HEK293 (cell line): ENCODE data around the gene XPR1.

Experiments
- CTCF ChIA-PET: fragments of 350-600 bp; formaldehyde crosslinking; extraction: SDS; loops from one replicate; lab custom pipeline; 2021; ENCODE audit warnings: antibody characterized with exemption; lab: Yijun Ruan, JAX
- POLR2A ChIA-PET: fragments of 300-600 bp; formaldehyde crosslinking; extraction: SDS; loops from one replicate; lab custom pipeline; 2020; ENCODE audit warnings: antibody characterized with exemption, inconsistent platforms; lab: Yijun Ruan, JAX
- H3K27ac ChIP-seq: fragments of 200-500 bp; sonication (Bioruptor generic); 2 replicates; pipeline ENCODE4 v1.5.1; 2014; ENCODE audit warnings: low read depth, low read length, control low read depth, inconsistent platforms; ENCODE audit errors: extremely low read depth
- H3K36me3 ChIP-seq, 2 experiments: fragments of 200-500 bp in 1 of 2; sonication (Bioruptor generic) in 1 of 2; 1 replicate in 1 of 2; 2 replicates in 1 of 2; pipeline ENCODE4 v1.5.1; 2014 to 2017; ENCODE audit warnings: inconsistent platforms in 2 of 2, low read length in 2 of 2; ENCODE audit not compliant: control insufficient read depth in 2 of 2, insufficient read depth in 1 of 2
- H3K4me1 ChIP-seq: fragments of 200-500 bp; sonication (Bioruptor generic); 2 replicates; pipeline ENCODE4 v1.5.1; 2014; ENCODE audit warnings: mild to moderate bottlenecking, low read length, inconsistent platforms; ENCODE audit not compliant: control insufficient read depth, insufficient read depth
- H3K4me3 ChIP-seq: 2 replicates; pipeline ENCODE4 v1.5.1; 2011; ENCODE audit warnings: low read depth, mild to moderate bottlenecking, control low read depth, low read length, moderate library complexity
- H3K9me3 ChIP-seq: fragments of 200-500 bp; sonication (Bioruptor generic); 2 replicates; pipeline ENCODE4 v1.5.1; 2014; ENCODE audit warnings: low read depth, low read length, inconsistent platforms; ENCODE audit not compliant: control insufficient read depth, insufficient read depth
- GFI1B ChIP-seq: fragments of 450-650 bp; formaldehyde crosslinking; IDR thresholded peaks from 2 replicates; pipeline ENCODE4 v1.5.1; 2016; ENCODE audit warnings: missing biosample characterization, missing genetic modification characterization
- KLF10 ChIP-seq: fragments of 450-650 bp; IDR thresholded peaks from 2 replicates; pipeline ENCODE4 v1.5.1; 2018; ENCODE audit warnings: missing biosample characterization, mild to moderate bottlenecking, missing genetic modification characterization
- KLF17 ChIP-seq: fragments of 450-650 bp; formaldehyde crosslinking; IDR thresholded peaks from 2 replicates; pipeline ENCODE4 v1.5.1; 2016; ENCODE audit warnings: missing biosample characterization, missing genetic modification characterization
- MYNN ChIP-seq: fragments of 450-650 bp; formaldehyde crosslinking; IDR thresholded peaks from 2 replicates; pipeline ENCODE4 v1.5.1; 2016; ENCODE audit warnings: missing biosample characterization, missing genetic modification characterization, borderline replicate concordance
- MZF1 ChIP-seq: fragments of 450-650 bp; formaldehyde crosslinking; IDR thresholded peaks from 2 replicates; pipeline ENCODE4 v1.5.1; 2017; ENCODE audit warnings: missing biosample characterization, missing genetic modification characterization, borderline replicate concordance
- PRDM6 ChIP-seq: fragments of 450-650 bp; formaldehyde crosslinking; IDR thresholded peaks from 2 replicates; pipeline ENCODE4 v1.5.1; 2017; ENCODE audit warnings: missing biosample characterization, missing genetic modification characterization
- ZIC2 ChIP-seq: fragments of 450-650 bp; formaldehyde crosslinking; IDR thresholded peaks from 2 replicates; pipeline ENCODE4 v1.5.1; 2016; ENCODE audit warnings: missing biosample characterization, missing genetic modification characterization
- ZNF10 ChIP-seq: fragments of 450-650 bp; formaldehyde crosslinking; IDR thresholded peaks from 2 replicates; pipeline ENCODE4 v1.5.1; 2017; ENCODE audit warnings: missing biosample characterization, missing genetic modification characterization
- ZNF184 ChIP-seq: fragments of 450-650 bp; IDR thresholded peaks from 2 replicates; pipeline ENCODE4 v1.5.1; 2018; ENCODE audit warnings: missing biosample characterization, mild to moderate bottlenecking, missing genetic modification characterization
- ZNF202 ChIP-seq: fragments of 450-650 bp; formaldehyde crosslinking; IDR thresholded peaks from 2 replicates; pipeline ENCODE4 v1.5.1; 2016; ENCODE audit warnings: missing biosample characterization, missing genetic modification characterization, borderline replicate concordance
- ZNF214 ChIP-seq: fragments of 450-650 bp; formaldehyde crosslinking; IDR thresholded peaks from 2 replicates; pipeline ENCODE4 v1.5.1; 2017; ENCODE audit warnings: missing biosample characterization, mild to moderate bottlenecking, missing genetic modification characterization, borderline replicate concordance
- ZNF518A ChIP-seq: fragments of 450-650 bp; formaldehyde crosslinking; conservative IDR thresholded peaks from 2 replicates; pipeline ENCODE4 v1.5.1; 2016; ENCODE audit warnings: low read depth, missing biosample characterization, missing genetic modification characterization
- ZNF544 ChIP-seq: fragments of 450-650 bp; formaldehyde crosslinking; IDR thresholded peaks from 2 replicates; pipeline ENCODE4 v1.5.0; 2017; ENCODE audit warnings: missing biosample characterization, missing genetic modification characterization
- ZNF558 ChIP-seq: fragments of 450-650 bp; formaldehyde crosslinking; IDR thresholded peaks from 2 replicates; pipeline ENCODE4 v1.5.1; 2016; ENCODE audit warnings: missing biosample characterization, missing genetic modification characterization
- ZNF571 ChIP-seq: fragments of 450-650 bp; formaldehyde crosslinking; IDR thresholded peaks from 2 replicates; pipeline ENCODE4 v1.5.0; 2017; ENCODE audit warnings: missing biosample characterization, missing genetic modification characterization
- ZNF776 ChIP-seq: fragments of 450-650 bp; formaldehyde crosslinking; IDR thresholded peaks from 2 replicates; pipeline ENCODE4 v1.5.0; 2017; ENCODE audit warnings: missing biosample characterization, missing genetic modification characterization, borderline replicate concordance
- ZNF792 ChIP-seq: fragments of 450-650 bp; formaldehyde crosslinking; IDR thresholded peaks from 2 replicates; pipeline ENCODE4 v1.5.1; 2016; ENCODE audit warnings: missing biosample characterization, missing genetic modification characterization
- ZSCAN30 ChIP-seq: fragments of 450-650 bp; IDR thresholded peaks from 2 replicates; pipeline ENCODE4 v1.5.1; 2018; ENCODE audit warnings: missing biosample characterization, mild to moderate bottlenecking, missing genetic modification characterization, moderate library complexity
- TF ChIP-seq, protein P1 (sequence below): fragments of 450-650 bp; IDR thresholded peaks from 2 replicates; pipeline ENCODE4 v1.5.1; 2018; ENCODE audit warnings: missing biosample characterization, missing genetic modification characterization

The XPR1 gene

DNA sequence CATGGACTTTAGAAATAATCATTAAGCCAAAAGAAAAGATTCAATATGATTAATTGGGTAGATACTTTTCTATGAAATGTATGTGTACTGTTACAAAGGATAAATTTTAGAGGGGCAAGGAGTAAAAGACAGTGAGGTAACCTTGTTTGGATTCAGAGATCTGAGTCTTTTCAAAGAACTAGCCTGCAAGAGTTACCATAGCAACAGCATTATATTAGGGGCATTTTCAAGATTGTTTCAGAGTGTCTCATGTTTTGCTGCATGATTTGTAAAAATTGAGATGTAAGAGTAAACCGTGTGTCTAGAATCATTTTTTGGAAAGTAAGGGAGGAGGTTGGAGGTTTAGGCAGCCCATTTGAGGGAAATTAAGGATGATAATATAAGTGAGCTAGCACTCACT is 210.2 kb downstream of the XPR1 start:
- TF ChIP-seq MYNN (tag by site-specific recombination), result peak; percentile 65; the same call in 1 of the 2 replicates
- no peak for TF ChIP-seq ZNF184 (tag by site-specific recombination)
- Histone ChIP-seq H3K36me3 (no peaks in the 10 kb centered on the region), H3K9me3 (no peaks in the 10 kb centered on the region), H3K4me1 (peaks cover 4% of the 10 kb centered on the region), H3K4me3 (no peak overlapping the region), H3K27ac (no peak overlapping the region)
- CTCF ChIA-PET, result interaction anchor here (2.3 kb wide), 1 partner anchor 20 kb away, joined by 10 read pairs; no protein-coding TSS in a partner anchor
- POLR2A ChIA-PET, result no interaction called here

DNA sequence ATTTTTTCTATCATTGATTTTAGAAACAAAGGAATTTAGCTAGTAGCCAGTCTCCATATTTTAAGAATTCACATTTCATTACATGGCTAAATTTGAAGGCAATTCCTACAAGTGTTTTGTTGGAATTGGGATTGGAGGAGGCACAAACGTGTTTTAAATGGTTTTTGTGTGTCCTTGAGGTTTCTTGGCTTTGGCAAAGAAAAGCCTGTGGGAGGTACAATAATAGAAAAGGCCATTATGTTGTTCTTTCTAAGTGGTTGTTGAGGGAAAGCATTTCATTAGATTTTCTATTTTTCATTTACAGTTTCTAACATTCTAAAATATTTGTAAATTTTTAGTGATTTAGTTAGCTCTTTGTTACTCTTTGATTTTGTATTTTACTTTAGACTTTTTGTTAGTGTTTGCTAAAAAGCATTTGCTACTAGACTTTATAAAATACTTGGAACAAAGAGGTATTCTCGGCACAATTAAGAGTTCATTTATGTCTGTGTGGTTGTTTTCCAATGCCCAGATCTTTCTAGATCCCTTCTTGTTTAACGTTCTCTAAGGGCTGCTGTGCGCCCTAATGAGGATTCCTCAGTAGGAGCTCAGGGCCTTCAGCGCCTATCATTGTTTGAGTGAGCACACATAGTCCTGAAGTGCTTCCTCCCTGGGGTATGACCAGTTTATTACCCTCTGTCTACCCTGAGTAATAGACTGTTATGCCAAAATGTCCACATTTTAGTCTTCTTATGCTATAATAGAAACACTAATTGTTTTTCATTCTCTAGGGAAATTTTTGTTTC is 210.9 kb downstream of the XPR1 start:
- H3K4me1 ChIP-seq, result peaks cover 4% of the 10 kb centered on the region
- no peaks in the 10 kb centered on the region for H3K36me3 ChIP-seq
- no peak for TF ChIP-seq ZNF571 (tag by site-specific recombination)
- TF ChIP-seq ZNF202 (tag by site-specific recombination), result no peak
- no peak for TF ChIP-seq ZNF792 (tag by site-specific recombination)
- peak; percentile 63 for TF ChIP-seq ZIC2
- 0 out of 2 replicates have a peak, but pooled peaks have one; percentile 17 for TF ChIP-seq PRDM6 (tag by site-specific recombination)
- TF ChIP-seq ZNF558, result no peak
- TF ChIP-seq GFI1B (tag by site-specific recombination), result no peak
- no peak for TF ChIP-seq ZNF544
- TF ChIP-seq, all 188 proteins: peak for 2
- ChIA-PET CTCF (interaction anchor here (0.7 to 2.3 kb wide), 2 partner anchors 20 to 579 kb away, joined by 4 to 10 read pairs; no protein-coding TSS in a partner anchor), POLR2A (no interaction called here)
- Histone ChIP-seq H3K4me3 (no peak overlapping the region), H3K9me3 (no peaks in the 10 kb centered on the region), H3K27ac (no peak overlapping the region)

GRCh38 chr1:180845352-180845751 is 213.5 kb downstream of the XPR1 start:
- Histone ChIP-seq H3K4me3 (no peak overlapping the region), H3K36me3 (no peaks in the 10 kb centered on the region), H3K9me3 (no peaks in the 10 kb centered on the region), H3K4me1 (peaks cover 4% of the 10 kb centered on the region), H3K27ac (no peak overlapping the region)
- ChIA-PET POLR2A (no interaction called here), CTCF (no interaction called here)
- TF ChIP-seq ZNF518A (tag by site-specific recombination) (no peak), ZIC2 (no peak), KLF10 (tag by site-specific recombination) (no peak), ZNF214 (no peak), ZNF10 (no peak), ZSCAN30 (tag by site-specific recombination) (no peak), ZNF776 (tag by site-specific recombination) (no peak), MZF1 (tag by site-specific recombination) (no peak), KLF17 (tag by site-specific recombination) (no peak)
- TF ChIP-seq, protein P1, sequence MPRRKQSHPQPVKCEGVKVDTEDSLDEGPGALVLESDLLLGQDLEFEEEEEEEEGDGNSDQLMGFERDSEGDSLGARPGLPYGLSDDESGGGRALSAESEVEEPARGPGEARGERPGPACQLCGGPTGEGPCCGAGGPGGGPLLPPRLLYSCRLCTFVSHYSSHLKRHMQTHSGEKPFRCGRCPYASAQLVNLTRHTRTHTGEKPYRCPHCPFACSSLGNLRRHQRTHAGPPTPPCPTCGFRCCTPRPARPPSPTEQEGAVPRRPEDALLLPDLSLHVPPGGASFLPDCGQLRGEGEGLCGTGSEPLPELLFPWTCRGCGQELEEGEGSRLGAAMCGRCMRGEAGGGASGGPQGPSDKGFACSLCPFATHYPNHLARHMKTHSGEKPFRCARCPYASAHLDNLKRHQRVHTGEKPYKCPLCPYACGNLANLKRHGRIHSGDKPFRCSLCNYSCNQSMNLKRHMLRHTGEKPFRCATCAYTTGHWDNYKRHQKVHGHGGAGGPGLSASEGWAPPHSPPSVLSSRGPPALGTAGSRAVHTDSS (tag by site-specific recombination), result no peak
